Measurements from ENCODE around the gene ENOX1. TPM values are rescaled to one million over a fixed set of nuclear protein-coding genes. Genes with fewer than 3 reads are reported as not detected.
A peak's percentile ranks its signal among the peaks of the same experiment; 100 is the strongest.

Gene ENOX1
- total RNA-seq, 1 donor from 2014 or later: 1.1 TPM

GRCh38 chr13:43666403-43666802 is 120.4 kb downstream of the ENOX1 start:
- Mint-ChIP-seq H3K36me3 (no peaks in the 10 kb centered on the region), H3K4me3 (no peak overlapping the region), H3K4me1 (peaks cover 30% of the 10 kb centered on the region), H3K27ac (no peak overlapping the region), H3K9me3 (no peaks in the 10 kb centered on the region), H3K27me3 (ENCODE audit: insufficient read depth, low read depth) (peaks cover 2% of the 10 kb centered on the region)
- Histone ChIP-seq H3K4me2 (no peak overlapping the region), H3K79me2 (ENCODE audit: low read depth) (no peaks in the 10 kb centered on the region), H3K9me3 (ENCODE audit: low read depth) (no peaks in the 10 kb centered on the region), H3K36me3 (no peaks in the 10 kb centered on the region), H4K20me1 (ENCODE audit: low read depth) (peaks cover 6% of the 10 kb centered on the region), H2AFZ (replicated peaks) (no peak overlapping the region), H3K9ac (no peak overlapping the region), H3K4me1 (peaks cover 69% of the 10 kb centered on the region), H3K27ac (no peak overlapping the region), H3K27me3 (no peaks in the 10 kb centered on the region), H3F3A (ENCODE audit: low read depth) (peaks cover 34% of the 10 kb centered on the region), H3K4me3 (no peak overlapping the region)
- DNase-seq (ENCODE audit: low spot score): no peak
- TF ChIP-seq EZH2 (IDR thresholded peaks at IDR 0.05) (no peak), CTCF (IDR thresholded peaks at IDR 0.05) (no peak), EZH2phosphoT487 (IDR thresholded peaks at IDR 0.05) (no peak)

GRCh38 chr13:43665388-43665787 is 121.4 kb downstream of the ENOX1 start:
- Mint-ChIP-seq H3K36me3 (no peaks in the 10 kb centered on the region), H3K4me3 (no peak overlapping the region), H3K27ac (no peak overlapping the region), H3K9me3 (no peaks in the 10 kb centered on the region), H3K4me1 (peaks cover 30% of the 10 kb centered on the region), H3K27me3 (ENCODE audit: insufficient read depth, low read depth) (peaks cover 2% of the 10 kb centered on the region)
- Histone ChIP-seq H3F3A (ENCODE audit: low read depth) (peaks cover 34% of the 10 kb centered on the region), H3K4me1 (peaks cover 69% of the 10 kb centered on the region), H3K79me2 (ENCODE audit: low read depth) (no peaks in the 10 kb centered on the region), H3K27me3 (no peaks in the 10 kb centered on the region), H3K4me2 (peak overlapping the region; percentile 35), H2AFZ (replicated peaks) (no peak overlapping the region), H3K9me3 (ENCODE audit: low read depth) (no peaks in the 10 kb centered on the region), H3K36me3 (no peaks in the 10 kb centered on the region), H3K9ac (no peak overlapping the region), H3K27ac (no peak overlapping the region), H3K4me3 (no peak overlapping the region), H4K20me1 (ENCODE audit: low read depth) (peaks cover 6% of the 10 kb centered on the region)
- no peak for DNase-seq (ENCODE audit: low spot score)
- TF ChIP-seq EZH2 (IDR thresholded peaks at IDR 0.05) (no peak), EZH2phosphoT487 (IDR thresholded peaks at IDR 0.05) (no peak), CTCF (IDR thresholded peaks at IDR 0.05) (no peak)

- Histone ChIP-seq H3K4me1 (peaks cover 69% of the 10 kb centered on the region), H3K4me2 (peak overlapping the region; percentile 35), H4K20me1 (ENCODE audit: low read depth) (peaks cover 6% of the 10 kb centered on the region), H3K79me2 (ENCODE audit: low read depth) (no peaks in the 10 kb centered on the region), H3K4me3 (no peak overlapping the region), H3K9me3 (ENCODE audit: low read depth) (no peaks in the 10 kb centered on the region), H3F3A (ENCODE audit: low read depth) (peaks cover 29% of the 10 kb centered on the region), H3K36me3 (no peaks in the 10 kb centered on the region), H2AFZ (replicated peaks) (no peak overlapping the region), H3K27ac (no peak overlapping the region), H3K9ac (no peak overlapping the region), H3K27me3 (no peaks in the 10 kb centered on the region)
- peaks cover 2% of the 10 kb centered on the region for H3K27me3 Mint-ChIP-seq (ENCODE audit: insufficient read depth, low read depth)
- no peak overlapping the region for H3K4me3 Mint-ChIP-seq
- peak; percentile 76 for DNase-seq (ENCODE audit: low spot score)
- no peaks in the 10 kb centered on the region for H3K36me3 Mint-ChIP-seq
- TF ChIP-seq EZH2 (IDR thresholded peaks at IDR 0.05) (no peak), EZH2phosphoT487 (IDR thresholded peaks at IDR 0.05) (no peak)
- H3K9me3 Mint-ChIP-seq: no peaks in the 10 kb centered on the region
- no peak overlapping the region for H3K27ac Mint-ChIP-seq
- peaks cover 30% of the 10 kb centered on the region for H3K4me1 Mint-ChIP-seq
Measured at GRCh38 chr13:43664700-43665191, 122.0 kb downstream of the ENOX1 start.

- H3K36me3 Mint-ChIP-seq: no peaks in the 10 kb centered on the region
- no peaks in the 10 kb centered on the region for H3K27me3 ChIP-seq
- no peaks in the 10 kb centered on the region for H3K36me3 ChIP-seq
Measured at GRCh38 chr13:43663474-43664090, 123.2 kb downstream of the ENOX1 start.

More at GRCh38 chr13:43663474-43664090, 123.2 kb downstream of the ENOX1 start:
- Mint-ChIP-seq H3K4me1 (peaks cover 30% of the 10 kb centered on the region), H3K27me3 (ENCODE audit: insufficient read depth, low read depth) (peaks cover 2% of the 10 kb centered on the region), H3K27ac (no peak overlapping the region), H3K9me3 (no peaks in the 10 kb centered on the region), H3K4me3 (no peak overlapping the region)
- Histone ChIP-seq H3K9me3 (ENCODE audit: low read depth) (no peaks in the 10 kb centered on the region), H3K79me2 (ENCODE audit: low read depth) (no peaks in the 10 kb centered on the region), H3K4me3 (no peak overlapping the region), H3K9ac (no peak overlapping the region), H3K4me2 (peak overlapping the region; percentile 47), H3F3A (ENCODE audit: low read depth) (peaks cover 19% of the 10 kb centered on the region), H3K27ac (no peak overlapping the region), H2AFZ (replicated peaks) (no peak overlapping the region), H3K4me1 (peaks cover 57% of the 10 kb centered on the region), H4K20me1 (ENCODE audit: low read depth) (peaks cover 6% of the 10 kb centered on the region)
- no peak for DNase-seq (ENCODE audit: low spot score)
- no peak for TF ChIP-seq CTCF (IDR thresholded peaks at IDR 0.05)
- TF ChIP-seq EZH2 (IDR thresholded peaks at IDR 0.05): no peak
- no peak for TF ChIP-seq EZH2phosphoT487 (IDR thresholded peaks at IDR 0.05)
